Stimulated activated CD8-positive, alpha-beta memory T cell treated with anti-CD3 and anti-CD28 coated beads, Interleukin-2, amount 100 ng/mL, for 48 hours (primary cell): ENCODE results near the gene SPANXC.
"Not testable (repeated sequence)": the region's sequence is repeated elsewhere in the genome, so short reads cannot be mapped to it uniquely, and the experiment has no call there.

Experiments
- DNase-seq, 2 donors: peaks; one replicate each; pipeline ENCODE4 v3.0.0-alpha.2; 2020; ENCODE audit warnings: low read depth in 2 of 2

SPANXC gene

DNA sequence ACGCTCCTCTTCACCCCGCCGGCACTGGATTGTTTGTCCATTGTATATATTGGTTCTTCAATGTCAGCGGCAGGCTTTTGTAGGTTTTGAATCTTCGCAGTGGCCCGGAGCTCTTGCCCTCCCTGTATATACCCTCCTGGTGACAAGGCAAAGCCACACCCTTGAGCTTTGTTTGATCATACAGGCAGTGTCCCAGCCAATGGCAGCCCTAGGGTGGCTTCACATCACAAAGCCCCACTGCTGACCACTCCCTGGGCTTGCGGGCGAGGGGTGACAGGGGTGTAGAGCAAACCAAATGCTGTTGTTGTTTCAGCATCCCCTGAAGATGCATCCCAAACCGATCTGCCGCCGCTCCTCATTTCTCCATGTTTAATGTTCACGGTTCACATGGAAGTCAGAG lies at the start of gene SPANXC:
SPANXC (minus strand) TSS at position 101 of the 400 bp plus-strand sequence; CDS start at position 41, 60 bp downstream.
- not testable (repeated sequence) for DNase-seq

- no peak for DNase-seq
Observed at GRCh38 chrX:141279476-141279875, 37.2 kb upstream of the SPANXC start.

DNA sequence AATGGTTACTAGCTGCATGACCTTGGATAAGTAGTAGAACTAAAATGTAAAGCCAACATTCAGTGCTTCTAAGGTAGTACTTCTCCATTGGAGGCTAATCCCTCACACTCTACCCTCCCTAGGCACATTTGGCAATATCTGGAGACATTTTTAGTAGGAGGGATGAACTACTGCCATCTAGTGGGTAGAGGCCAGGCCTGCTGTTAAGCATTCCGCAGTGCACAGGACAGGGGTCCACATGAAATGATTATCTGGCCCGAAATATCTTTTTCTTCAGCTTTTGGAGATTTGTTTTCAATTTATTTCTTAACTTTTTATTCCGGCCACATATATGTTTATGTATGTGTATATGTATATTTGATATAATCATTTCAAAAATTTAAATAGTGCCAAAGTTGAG lies 36.0 kb upstream of the SPANXC start:
- DNase-seq, result no peak

DNA sequence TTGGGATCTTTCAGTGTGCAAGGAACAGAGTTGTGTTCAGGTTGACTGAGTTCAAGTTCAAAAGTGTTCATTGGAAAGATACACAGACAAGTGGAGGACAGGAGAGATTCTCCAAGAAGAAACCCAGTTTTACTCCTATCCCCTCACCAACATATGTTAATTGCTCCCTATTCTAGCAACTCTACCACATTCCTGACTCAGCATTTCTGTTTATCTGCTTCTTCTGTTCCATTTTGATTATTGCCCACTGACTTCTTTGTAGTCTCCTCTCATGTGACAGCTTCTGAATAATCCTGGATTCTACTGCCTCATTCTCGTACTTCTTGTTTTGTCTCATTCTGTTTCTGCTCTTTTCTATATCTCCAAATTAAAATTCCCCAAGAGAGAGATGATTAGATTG lies 15.8 kb upstream of the SPANXC start:
- no peak for DNase-seq

- DNase-seq, result no peak
Observed at GRCh38 chrX:141221611-141222010, 20.7 kb downstream of the SPANXC start.

DNA sequence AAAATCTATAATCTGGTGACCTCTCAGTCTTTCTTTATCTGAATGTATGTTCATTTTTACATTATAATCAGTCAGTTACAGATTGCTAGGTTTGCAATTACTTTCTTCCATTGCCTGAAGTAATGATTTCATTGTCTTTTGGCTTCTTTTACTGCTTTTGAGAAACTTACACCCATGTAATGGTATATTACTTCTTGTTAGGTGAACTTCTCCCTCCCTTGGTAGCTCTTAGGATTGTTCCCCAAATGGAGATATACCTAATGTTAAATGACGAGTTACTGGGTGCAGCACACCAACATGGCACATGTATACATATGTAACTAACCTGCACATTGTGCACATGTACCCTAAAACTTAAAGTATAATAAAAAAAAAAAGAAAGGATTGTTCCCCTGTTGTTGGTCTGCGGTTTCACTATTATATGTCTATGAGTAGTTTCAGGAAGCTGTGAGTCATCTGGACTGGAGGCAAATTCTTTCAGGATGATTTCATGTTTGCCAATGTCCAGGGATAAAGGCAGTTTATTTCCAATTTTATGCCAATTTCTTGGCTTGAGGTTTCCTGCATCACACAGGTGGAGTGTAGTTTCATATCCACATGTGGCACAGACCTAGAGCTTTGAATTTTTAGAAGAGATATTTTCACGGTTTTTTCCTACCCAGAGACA lies 21.8 kb downstream of the SPANXC start:
- DNase-seq, result no peak

DNA sequence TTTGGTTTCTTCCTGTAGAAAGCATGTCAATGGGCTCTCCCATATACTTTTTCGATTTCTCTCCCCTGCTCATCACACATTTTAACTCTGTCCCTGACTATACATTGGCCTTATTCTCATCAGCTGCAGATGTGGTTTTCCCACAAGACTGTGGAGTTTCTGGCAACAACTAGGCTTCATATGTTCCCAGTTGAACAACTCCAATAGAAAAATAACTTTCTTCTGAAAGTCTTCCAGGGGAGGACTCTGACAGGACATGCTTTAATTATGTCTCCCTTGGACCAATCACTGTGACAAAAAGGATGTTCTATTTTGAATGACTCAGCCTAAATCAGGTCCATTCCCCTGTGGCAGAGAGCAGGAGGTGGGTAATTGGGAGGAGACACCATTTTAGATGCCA lies 28.1 kb downstream of the SPANXC start:
- no peak for DNase-seq

DNA sequence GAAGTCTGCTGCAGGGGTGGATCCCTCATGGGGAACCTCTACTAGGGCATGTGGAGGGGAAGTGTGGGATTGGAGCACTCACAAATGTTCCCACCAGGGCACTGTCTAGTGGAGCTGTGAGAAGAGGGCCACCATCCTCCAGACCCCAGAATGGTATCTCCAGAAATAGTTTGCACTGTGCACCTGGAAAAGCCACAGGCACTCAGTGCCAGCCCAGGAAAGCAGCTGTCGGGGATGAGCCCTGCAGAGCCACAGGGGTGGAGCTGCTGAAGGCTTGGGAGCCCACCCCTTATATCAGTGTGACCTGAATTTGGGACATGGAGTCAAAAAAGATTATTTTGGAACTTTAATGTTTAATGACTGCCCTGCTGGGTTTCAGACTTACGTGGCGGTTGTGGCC lies 40.4 kb downstream of the SPANXC start:
- no peak for DNase-seq
